ENCODE measurements around the gene CAPN7.

CAPN7 gene

DNA sequence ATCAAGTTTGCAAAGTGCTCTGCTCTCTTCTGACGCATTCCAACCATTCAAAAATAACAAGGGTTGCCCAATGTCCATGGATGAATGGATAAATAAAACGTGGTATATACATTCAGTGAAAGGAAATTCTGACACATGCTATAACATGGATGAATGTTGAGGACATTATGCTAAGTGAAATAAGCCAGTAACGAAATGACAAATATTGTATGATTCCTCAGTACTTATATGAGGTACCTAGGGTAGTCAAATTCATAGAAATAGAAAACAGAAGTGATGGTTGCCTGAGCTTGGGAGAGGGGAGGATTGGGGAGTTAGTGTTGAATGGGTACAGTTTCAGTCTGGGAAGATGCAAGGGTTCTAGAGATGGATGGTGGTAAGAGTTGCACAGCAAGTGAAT lies 92.5 kb downstream of the CAPN7 start:
- TF ChIP-seq, protein P1, sequence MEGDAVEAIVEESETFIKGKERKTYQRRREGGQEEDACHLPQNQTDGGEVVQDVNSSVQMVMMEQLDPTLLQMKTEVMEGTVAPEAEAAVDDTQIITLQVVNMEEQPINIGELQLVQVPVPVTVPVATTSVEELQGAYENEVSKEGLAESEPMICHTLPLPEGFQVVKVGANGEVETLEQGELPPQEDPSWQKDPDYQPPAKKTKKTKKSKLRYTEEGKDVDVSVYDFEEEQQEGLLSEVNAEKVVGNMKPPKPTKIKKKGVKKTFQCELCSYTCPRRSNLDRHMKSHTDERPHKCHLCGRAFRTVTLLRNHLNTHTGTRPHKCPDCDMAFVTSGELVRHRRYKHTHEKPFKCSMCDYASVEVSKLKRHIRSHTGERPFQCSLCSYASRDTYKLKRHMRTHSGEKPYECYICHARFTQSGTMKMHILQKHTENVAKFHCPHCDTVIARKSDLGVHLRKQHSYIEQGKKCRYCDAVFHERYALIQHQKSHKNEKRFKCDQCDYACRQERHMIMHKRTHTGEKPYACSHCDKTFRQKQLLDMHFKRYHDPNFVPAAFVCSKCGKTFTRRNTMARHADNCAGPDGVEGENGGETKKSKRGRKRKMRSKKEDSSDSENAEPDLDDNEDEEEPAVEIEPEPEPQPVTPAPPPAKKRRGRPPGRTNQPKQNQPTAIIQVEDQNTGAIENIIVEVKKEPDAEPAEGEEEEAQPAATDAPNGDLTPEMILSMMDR (IDR thresholded peaks at IDR 0.05), result no peak

GRCh38 chr3:15299036-15299435 lies 93.0 kb downstream of the CAPN7 start:
- TF ChIP-seq, protein P1 (IDR thresholded peaks at IDR 0.05), result no peak

DNA sequence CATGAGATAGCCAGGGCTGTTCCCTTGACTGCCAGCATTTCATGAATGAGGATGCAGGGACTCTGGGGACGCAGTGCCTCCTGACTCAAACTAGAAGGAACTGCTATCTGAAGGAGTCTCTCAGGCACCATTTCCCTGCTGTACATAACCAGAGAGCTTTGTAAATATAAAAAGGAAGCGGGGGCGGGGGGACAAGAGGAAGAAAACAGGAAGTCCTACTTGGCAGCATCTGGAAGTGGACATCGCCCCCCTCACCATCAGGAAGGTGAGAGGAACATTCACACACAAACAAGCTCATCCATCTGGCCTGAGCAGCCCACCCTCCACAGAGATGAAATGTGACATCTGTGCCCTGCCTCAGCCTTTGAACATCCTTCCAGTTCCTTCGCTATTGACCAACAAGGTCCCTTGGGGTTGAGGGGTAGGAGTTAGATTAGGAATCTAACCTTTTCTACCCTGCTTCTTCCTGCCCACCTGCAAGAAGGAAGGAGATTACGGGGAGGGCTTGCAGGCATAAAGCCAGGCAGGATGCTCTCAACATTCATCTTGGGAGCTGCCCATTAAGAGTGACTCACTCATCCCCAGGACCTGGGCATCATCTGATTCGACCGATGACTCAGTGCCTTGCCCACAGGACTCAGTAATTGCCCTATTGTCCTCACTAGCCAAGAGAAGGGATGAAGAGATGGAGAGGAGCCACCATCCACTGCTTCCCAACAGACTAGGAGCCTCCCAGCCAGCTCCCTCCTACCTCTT lies 94.5 kb downstream of the CAPN7 start:
- TF ChIP-seq, protein P1 (IDR thresholded peaks at IDR 0.05), result no peak

DNA sequence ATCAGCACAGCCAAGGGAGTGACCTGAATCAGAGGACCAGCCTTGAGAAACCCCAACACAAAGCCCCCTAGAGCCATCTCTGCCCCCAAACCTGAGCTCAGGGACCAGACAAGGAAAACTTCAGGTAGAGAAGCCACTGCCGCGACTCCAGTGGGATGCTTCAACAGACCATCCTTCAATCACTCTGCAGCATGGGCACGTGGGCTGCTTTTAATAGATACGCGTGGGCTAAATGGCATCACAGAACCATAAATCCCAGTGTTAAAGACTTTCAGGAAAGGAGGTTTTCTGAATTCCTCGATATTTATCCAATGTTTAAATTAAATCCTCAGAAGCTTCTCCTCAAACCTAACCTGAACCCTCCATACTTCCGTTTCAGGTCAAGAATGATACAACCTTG lies 95.7 kb downstream of the CAPN7 start:
- TF ChIP-seq, protein P1 (IDR thresholded peaks at IDR 0.05), result no peak
